Neural cell (in vitro differentiated cells): Measurements from ENCODE around the gene SLC1A2. TPM values are rescaled to one million over a fixed set of nuclear protein-coding genes. Genes with fewer than 3 reads are reported as not detected.

Experiments
- H2AFZ ChIP-seq: fragments of 200-600, 300-800 bp; sonication (generic), shearing (Covaris generic); 2 replicates; pipeline ENCODE4 v1.6.0; 2014; ENCODE audit warnings: low read depth, mild to moderate bottlenecking, antibody characterized with exemption, low read length, moderate library complexity
- H3F3A ChIP-seq: fragments of 200-600 bp; shearing (Covaris generic); 2 replicates; pipeline ENCODE4 v1.6.1; 2016; ENCODE audit warnings: mild to moderate bottlenecking, moderate library complexity, mixed read lengths, antibody characterized with exemption, low read length; ENCODE audit not compliant: insufficient read depth, poor library complexity, severe bottlenecking
- H3K27ac ChIP-seq: fragments of 200-600, 300-800 bp; sonication (generic), shearing (Covaris generic); 2 replicates; pipeline ENCODE4 v1.5.1; 2014; ENCODE audit warnings: mild to moderate bottlenecking, low read length, moderate library complexity
- H3K27me3 ChIP-seq: fragments of 300-800, 200-600 bp; sonication (generic), shearing (Covaris generic); 2 replicates; pipeline ENCODE4 v1.6.0; 2014; ENCODE audit warnings: mild to moderate bottlenecking, low read depth, low read length, moderate library complexity; ENCODE audit not compliant: insufficient read depth
- H3K36me3 ChIP-seq: fragments of 300-800, 200-600 bp; sonication (generic), shearing (Covaris generic); 2 replicates; pipeline ENCODE4 v1.5.1; 2014; ENCODE audit warnings: mild to moderate bottlenecking, antibody characterized with exemption, low read length, moderate library complexity; ENCODE audit not compliant: insufficient read depth
- H3K4me2 ChIP-seq: fragments of 300-800, 200-600 bp; sonication (generic), shearing (Covaris generic); 2 replicates; pipeline ENCODE4 v1.6.0; 2014; ENCODE audit warnings: mild to moderate bottlenecking, low read length
- H3K4me3 ChIP-seq: fragments of 300-800, 200-600 bp; sonication (generic), shearing (Covaris generic); 2 replicates; pipeline ENCODE4 v1.5.1; 2014; ENCODE audit warnings: mild to moderate bottlenecking, low read length, moderate library complexity
- H3K79me2 ChIP-seq: fragments of 200-600 bp; shearing (Covaris generic); replicated peaks from 2 replicates; pipeline ENCODE4 v1.6.0; 2014; ENCODE audit warnings: mild to moderate bottlenecking, low read length, moderate library complexity; ENCODE audit not compliant: insufficient read depth
- H3K9ac ChIP-seq: fragments of 300-800, 200-600 bp; sonication (generic), shearing (Covaris generic); 2 replicates; pipeline ENCODE4 v1.6.1; 2016; ENCODE audit warnings: mild to moderate bottlenecking, low read length, mixed read lengths
- H3K9me2 ChIP-seq: fragments of 200-600 bp; shearing (Covaris generic); 2 replicates; pipeline ENCODE4 v1.6.1; 2016; ENCODE audit warnings: mild to moderate bottlenecking, low read length, mixed read lengths; ENCODE audit not compliant: insufficient read depth
- H3K9me3 ChIP-seq: fragments of 200-600, 300-800 bp; sonication (generic), shearing (Covaris generic); 2 replicates; pipeline ENCODE4 v1.6.1; 2016; ENCODE audit warnings: mild to moderate bottlenecking, mixed run types, low read length, moderate library complexity, mixed read lengths
- H4K20me1 ChIP-seq: fragments of 200-600 bp; shearing (Covaris generic); 2 replicates; pipeline ENCODE4 v1.6.1; 2016; ENCODE audit warnings: mild to moderate bottlenecking, mixed run types; ENCODE audit not compliant: insufficient read depth
- EP300 ChIP-seq: fragments of 450-650 bp; conservative IDR thresholded peaks from 2 replicates; pipeline ENCODE4 v1.6.1; 2014; ENCODE audit warnings: antibody characterized with exemption, mild to moderate bottlenecking, moderate library complexity; ENCODE audit not compliant: poor library complexity, severe bottlenecking
- EZH2 ChIP-seq: fragments of 200-600, 300-800 bp; shearing (Covaris generic), sonication (generic); IDR thresholded peaks from 2 replicates; pipeline ENCODE4 v1.6.1; 2014; ENCODE audit warnings: antibody characterized with exemption, low read length, borderline replicate concordance, mild to moderate bottlenecking; ENCODE audit not compliant: insufficient read depth, poor library complexity, severe bottlenecking
- MXI1 ChIP-seq: fragments of 450-650 bp; conservative IDR thresholded peaks from 2 replicates; pipeline ENCODE4 v1.6.1; 2014; ENCODE audit warnings: antibody characterized with exemption, mild to moderate bottlenecking; ENCODE audit not compliant: poor library complexity, severe bottlenecking
- POLR2AphosphoS5 ChIP-seq: IDR thresholded peaks from 2 replicates; pipeline ENCODE4 v1.6.1; 2012
- RAD21 ChIP-seq: fragments of 450-650 bp; conservative IDR thresholded peaks from 2 replicates; pipeline ENCODE4 v1.6.1; 2014; ENCODE audit warnings: antibody characterized with exemption, mild to moderate bottlenecking, moderate library complexity
- SMC3 ChIP-seq: fragments of 450-650 bp; conservative IDR thresholded peaks from 2 replicates; pipeline ENCODE4 v1.6.1; 2014; ENCODE audit warnings: antibody characterized with exemption, mild to moderate bottlenecking, moderate library complexity; ENCODE audit not compliant: poor library complexity
- TAF1 ChIP-seq: IDR thresholded peaks from 2 replicates; pipeline ENCODE4 v1.6.1; 2012; ENCODE audit warnings: low read depth
- polyA plus RNA-seq: library from polyadenylated mRNA; depleted of rRNA; stranded (reverse); fragments of >200 nt; gene quantifications from 2 replicates; pipeline ENCODE4 v1.2.3, GENCODE V29; 2014
- TF ChIP-seq, protein P1 (sequence below): IDR thresholded peaks from 2 replicates; pipeline ENCODE4 v1.6.1; 2012; ENCODE audit warnings: borderline replicate concordance
- TF ChIP-seq, protein P2 (sequence below): fragments of 450-650 bp; IDR thresholded peaks from 2 replicates; pipeline ENCODE4 v1.5.1; 2014; ENCODE audit warnings: antibody characterized with exemption, mild to moderate bottlenecking, moderate library complexity; ENCODE audit not compliant: poor library complexity, severe bottlenecking

Gene SLC1A2
- polyA plus RNA-seq, 1 donor from 2014 or later: 134 TPM

DNA sequence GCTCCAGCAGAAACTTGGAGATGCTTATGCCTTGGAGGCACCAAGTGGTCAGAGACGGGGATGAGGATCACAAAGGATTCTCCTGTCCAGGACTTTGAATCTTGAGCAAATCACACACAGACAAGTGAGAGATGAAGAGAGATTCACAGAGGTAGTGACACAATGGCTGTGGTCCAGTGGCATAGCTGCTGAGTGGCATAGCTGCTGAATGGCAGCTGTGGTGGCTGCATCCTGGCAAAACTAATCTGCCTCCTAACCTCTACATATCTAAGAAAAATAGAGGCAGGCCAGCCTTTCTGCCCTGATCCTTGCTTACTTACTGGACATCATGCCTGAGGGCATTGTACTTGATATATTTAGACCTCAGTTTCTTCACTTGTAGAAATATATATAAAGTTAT, 177.8 kb downstream of the SLC1A2 start:
- Histone ChIP-seq H3F3A (no peaks in the 10 kb centered on the region), H3K79me2 (no peaks in the 10 kb centered on the region), H3K4me3 (no peak overlapping the region), H3K9ac (no peak overlapping the region), H3K9me3 (no peaks in the 10 kb centered on the region), H3K9me2 (no peaks in the 10 kb centered on the region), H3K36me3 (no peaks in the 10 kb centered on the region), H4K20me1 (no peaks in the 10 kb centered on the region), H2AFZ (no peak overlapping the region), H3K4me2 (no peak overlapping the region), H3K27me3 (no peaks in the 10 kb centered on the region), H3K27ac (no peak overlapping the region)
- TF ChIP-seq POLR2AphosphoS5 (no peak), EP300 (no peak), RAD21 (no peak), EZH2 (no peak), MXI1 (no peak), TAF1 (no peak), SMC3 (no peak)
- TF ChIP-seq, protein P1, sequence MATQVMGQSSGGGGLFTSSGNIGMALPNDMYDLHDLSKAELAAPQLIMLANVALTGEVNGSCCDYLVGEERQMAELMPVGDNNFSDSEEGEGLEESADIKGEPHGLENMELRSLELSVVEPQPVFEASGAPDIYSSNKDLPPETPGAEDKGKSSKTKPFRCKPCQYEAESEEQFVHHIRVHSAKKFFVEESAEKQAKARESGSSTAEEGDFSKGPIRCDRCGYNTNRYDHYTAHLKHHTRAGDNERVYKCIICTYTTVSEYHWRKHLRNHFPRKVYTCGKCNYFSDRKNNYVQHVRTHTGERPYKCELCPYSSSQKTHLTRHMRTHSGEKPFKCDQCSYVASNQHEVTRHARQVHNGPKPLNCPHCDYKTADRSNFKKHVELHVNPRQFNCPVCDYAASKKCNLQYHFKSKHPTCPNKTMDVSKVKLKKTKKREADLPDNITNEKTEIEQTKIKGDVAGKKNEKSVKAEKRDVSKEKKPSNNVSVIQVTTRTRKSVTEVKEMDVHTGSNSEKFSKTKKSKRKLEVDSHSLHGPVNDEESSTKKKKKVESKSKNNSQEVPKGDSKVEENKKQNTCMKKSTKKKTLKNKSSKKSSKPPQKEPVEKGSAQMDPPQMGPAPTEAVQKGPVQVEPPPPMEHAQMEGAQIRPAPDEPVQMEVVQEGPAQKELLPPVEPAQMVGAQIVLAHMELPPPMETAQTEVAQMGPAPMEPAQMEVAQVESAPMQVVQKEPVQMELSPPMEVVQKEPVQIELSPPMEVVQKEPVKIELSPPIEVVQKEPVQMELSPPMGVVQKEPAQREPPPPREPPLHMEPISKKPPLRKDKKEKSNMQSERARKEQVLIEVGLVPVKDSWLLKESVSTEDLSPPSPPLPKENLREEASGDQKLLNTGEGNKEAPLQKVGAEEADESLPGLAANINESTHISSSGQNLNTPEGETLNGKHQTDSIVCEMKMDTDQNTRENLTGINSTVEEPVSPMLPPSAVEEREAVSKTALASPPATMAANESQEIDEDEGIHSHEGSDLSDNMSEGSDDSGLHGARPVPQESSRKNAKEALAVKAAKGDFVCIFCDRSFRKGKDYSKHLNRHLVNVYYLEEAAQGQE: no peak
- TF ChIP-seq, protein P2, sequence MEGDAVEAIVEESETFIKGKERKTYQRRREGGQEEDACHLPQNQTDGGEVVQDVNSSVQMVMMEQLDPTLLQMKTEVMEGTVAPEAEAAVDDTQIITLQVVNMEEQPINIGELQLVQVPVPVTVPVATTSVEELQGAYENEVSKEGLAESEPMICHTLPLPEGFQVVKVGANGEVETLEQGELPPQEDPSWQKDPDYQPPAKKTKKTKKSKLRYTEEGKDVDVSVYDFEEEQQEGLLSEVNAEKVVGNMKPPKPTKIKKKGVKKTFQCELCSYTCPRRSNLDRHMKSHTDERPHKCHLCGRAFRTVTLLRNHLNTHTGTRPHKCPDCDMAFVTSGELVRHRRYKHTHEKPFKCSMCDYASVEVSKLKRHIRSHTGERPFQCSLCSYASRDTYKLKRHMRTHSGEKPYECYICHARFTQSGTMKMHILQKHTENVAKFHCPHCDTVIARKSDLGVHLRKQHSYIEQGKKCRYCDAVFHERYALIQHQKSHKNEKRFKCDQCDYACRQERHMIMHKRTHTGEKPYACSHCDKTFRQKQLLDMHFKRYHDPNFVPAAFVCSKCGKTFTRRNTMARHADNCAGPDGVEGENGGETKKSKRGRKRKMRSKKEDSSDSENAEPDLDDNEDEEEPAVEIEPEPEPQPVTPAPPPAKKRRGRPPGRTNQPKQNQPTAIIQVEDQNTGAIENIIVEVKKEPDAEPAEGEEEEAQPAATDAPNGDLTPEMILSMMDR: no peak

DNA sequence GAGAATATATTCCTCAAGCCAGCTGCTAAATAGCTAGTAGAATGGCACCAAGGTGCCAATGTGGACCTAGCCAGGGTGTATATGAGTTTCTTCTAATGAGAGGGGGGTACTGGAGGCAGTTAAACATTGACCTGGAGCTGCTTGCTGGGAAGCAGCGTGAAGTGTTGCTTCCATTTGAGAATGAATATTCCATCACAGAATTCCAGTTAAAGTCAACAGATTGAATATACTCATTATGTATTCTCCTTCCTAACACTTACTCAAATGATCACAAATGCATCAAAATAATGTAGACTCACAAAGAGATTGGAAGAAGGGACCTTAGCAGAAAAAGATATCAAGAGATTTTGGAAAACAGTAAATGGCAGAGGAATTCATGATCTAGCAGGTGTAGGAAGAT, 178.3 kb downstream of the SLC1A2 start:
- TF ChIP-seq TAF1 (no peak), EP300 (no peak), RAD21 (no peak), POLR2AphosphoS5 (no peak), EZH2 (no peak), SMC3 (no peak), MXI1 (no peak)
- TF ChIP-seq, protein P2: no peak
- TF ChIP-seq, protein P1: no peak
- no peaks in the 10 kb centered on the region for H4K20me1 ChIP-seq
- no peaks in the 10 kb centered on the region for H3K9me3 ChIP-seq
- no peaks in the 10 kb centered on the region for H3K79me2 ChIP-seq
- H3K4me2 ChIP-seq: no peak overlapping the region
- H3K4me3 ChIP-seq: no peak overlapping the region
- no peaks in the 10 kb centered on the region for H3K9me2 ChIP-seq
- no peaks in the 10 kb centered on the region for H3K36me3 ChIP-seq
- H2AFZ ChIP-seq: no peak overlapping the region
- no peak overlapping the region for H3K27ac ChIP-seq
- no peaks in the 10 kb centered on the region for H3K27me3 ChIP-seq
- H3F3A ChIP-seq: no peaks in the 10 kb centered on the region
- no peak overlapping the region for H3K9ac ChIP-seq
